IMR-90 (cell line): ENCODE data around the gene ZNRD2. TPM values are rescaled to one million over a fixed set of nuclear protein-coding genes. Genes with fewer than 3 reads are reported as not detected.

Experiments
- ATAC-seq: fragments of 200-7000 bp; cut with Tn5 transposase; 2 replicates; pipeline ENCODE4 v1.9.1; 2020; ENCODE audit warnings: low read depth, mild to moderate bottlenecking, moderate library complexity
- BruUV-seq: library from RNA; stranded (reverse); fragments of 400-500 nt; replicated peaks from 2 replicates; lab custom pipeline; 2021; lab: Mats Ljungman, UMichigan
- CTCF ChIA-PET: fragments of 300-600 bp; formaldehyde crosslinking; extraction: SDS; loops from one replicate; lab custom pipeline; 2021; ENCODE audit warnings: antibody characterized with exemption; lab: Yijun Ruan, JAX
- POLR2A ChIA-PET: fragments of 300-600 bp; sonication (Branson Sonifier 250); formaldehyde crosslinking; loops from one replicate; lab custom pipeline; 2022; ENCODE audit warnings: antibody characterized with exemption; ENCODE audit not compliant: unreplicated experiment; lab: Charles Lee
- DNase-seq: peaks from one replicate; pipeline ENCODE4 v3.0.0; 2013
- H2AFZ ChIP-seq: replicated peaks from 2 replicates; pipeline ENCODE3; 2013; ENCODE audit warnings: low read length, mild to moderate bottlenecking; ENCODE audit not compliant: poor library complexity
- H2AK5ac ChIP-seq: 2 replicates; pipeline ENCODE4 v1.6.1; 2013; ENCODE audit warnings: low read depth, low read length, inconsistent platforms
- H2AK9ac ChIP-seq: replicated peaks from 2 replicates; pipeline ENCODE3; 2013; ENCODE audit warnings: mild to moderate bottlenecking, low read depth, low read length, moderate library complexity; ENCODE audit not compliant: poor library complexity
- H2BK120ac ChIP-seq: 2 replicates; pipeline ENCODE4 v1.6.1; 2013; ENCODE audit warnings: low read depth, low read length, inconsistent platforms
- H2BK15ac ChIP-seq: 3 replicates; pipeline ENCODE4 v1.6.1; 2013; ENCODE audit warnings: low read depth, low read length, inconsistent platforms
- H2BK20ac ChIP-seq: 2 replicates; pipeline ENCODE4 v1.6.1; 2013; ENCODE audit warnings: low read depth, mild to moderate bottlenecking, inconsistent platforms, low read length, moderate library complexity
- H2BK5ac ChIP-seq: 2 replicates; pipeline ENCODE4 v1.6.1; 2013; ENCODE audit warnings: mild to moderate bottlenecking, low read depth, low read length, inconsistent platforms; ENCODE audit not compliant: poor library complexity, severe bottlenecking
- H3K14ac ChIP-seq: replicated peaks from 2 replicates; pipeline ENCODE4 v1.6.1; 2013; ENCODE audit warnings: low read depth, low read length, inconsistent platforms
- H3K18ac ChIP-seq: 2 replicates; pipeline ENCODE4 v1.6.1; 2013; ENCODE audit warnings: low read depth, low read length, control low read depth
- H3K23ac ChIP-seq: 2 replicates; pipeline ENCODE4 v1.6.1; 2013; ENCODE audit warnings: low read depth, low read length, inconsistent platforms
- H3K27ac ChIP-seq: 2 replicates; pipeline ENCODE4 v1.5.1; 2013; ENCODE audit warnings: mild to moderate bottlenecking, control low read depth, low read length; ENCODE audit not compliant: insufficient read depth
- H3K27me3 ChIP-seq: 2 replicates; pipeline ENCODE4 v1.6.1; 2013; ENCODE audit warnings: low read length; ENCODE audit not compliant: control insufficient read depth, insufficient read depth
- H3K36me3 ChIP-seq: 2 replicates; pipeline ENCODE4 v1.6.1; 2013; ENCODE audit warnings: low read length, mixed read lengths; ENCODE audit not compliant: control insufficient read depth, insufficient read depth
- H3K4ac ChIP-seq: 2 replicates; pipeline ENCODE4 v1.6.1; 2013; ENCODE audit warnings: low read depth, low read length, inconsistent platforms
- H3K4me1 ChIP-seq: 2 replicates; pipeline ENCODE4 v1.6.1; 2013; ENCODE audit warnings: low read length, mixed read lengths; ENCODE audit not compliant: control insufficient read depth, insufficient read depth
- H3K4me2 ChIP-seq: 2 replicates; pipeline ENCODE4 v1.6.1; 2013; ENCODE audit warnings: low read depth, mild to moderate bottlenecking, control low read depth, low read length, moderate library complexity
- H3K4me3 ChIP-seq: 2 replicates; pipeline ENCODE4 v1.5.1; 2013; ENCODE audit warnings: low read depth, mild to moderate bottlenecking, control low read depth, low read length, moderate library complexity; ENCODE audit not compliant: insufficient read depth
- H3K56ac ChIP-seq: 2 replicates; pipeline ENCODE4 v1.6.1; 2013; ENCODE audit warnings: low read length, inconsistent platforms; ENCODE audit not compliant: insufficient read depth; ENCODE audit errors: extremely low read depth
- H3K79me1 ChIP-seq, 2 experiments: 2 replicates each; pipeline ENCODE4 v1.6.1; 2013; ENCODE audit warnings: low read length in 2 of 2, inconsistent platforms in 1 of 2, low read depth in 1 of 2
- H3K9ac ChIP-seq: 2 replicates; pipeline ENCODE4 v1.6.1; 2013; ENCODE audit warnings: low read depth, low read length, control low read depth
- H3K9me1 ChIP-seq: 2 replicates; pipeline ENCODE4 v1.6.1; 2013; ENCODE audit warnings: low read length, inconsistent platforms; ENCODE audit not compliant: insufficient read depth
- H3K9me3 ChIP-seq: 2 replicates; pipeline ENCODE4 v1.6.1; 2013; ENCODE audit warnings: low read length; ENCODE audit not compliant: control insufficient read depth, insufficient read depth
- H4K20me1 ChIP-seq: 2 replicates; pipeline ENCODE4 v1.6.1; 2013; ENCODE audit warnings: low read length, inconsistent platforms; ENCODE audit not compliant: insufficient read depth
- H4K5ac ChIP-seq: 2 replicates; pipeline ENCODE4 v1.6.1; 2013; ENCODE audit warnings: mild to moderate bottlenecking, low read depth, low read length, control low read depth
- H4K8ac ChIP-seq, 2 experiments: 2 replicates each; pipeline ENCODE4 v1.6.1; 2013; ENCODE audit warnings: low read depth in 2 of 2, low read length in 2 of 2, control low read depth in 1 of 2, inconsistent platforms in 1 of 2
- H4K91ac ChIP-seq: 2 replicates; pipeline ENCODE4 v1.6.1; 2013; ENCODE audit warnings: low read depth, low read length, inconsistent platforms; ENCODE audit not compliant: insufficient read depth
- BHLHE40 ChIP-seq: fragments of 150-350 bp; IDR thresholded peaks from 2 replicates; pipeline ENCODE4 v1.6.1; 2016; ENCODE audit warnings: mild to moderate bottlenecking, low read depth, low read length
- CEBPB ChIP-seq: IDR thresholded peaks from 2 replicates; pipeline ENCODE4 v1.6.1; 2012; ENCODE audit warnings: low read depth, low read length, improper control_type of control experiment
- CHD1 ChIP-seq: IDR thresholded peaks from 2 replicates; pipeline ENCODE4 v1.6.1; 2012; ENCODE audit warnings: low read depth, low read length, improper control_type of control experiment
- ELK1 ChIP-seq: fragments of 150-350 bp; IDR thresholded peaks from 2 replicates; pipeline ENCODE4 v1.6.1; 2016; ENCODE audit warnings: low read depth, mild to moderate bottlenecking, low read length, moderate library complexity, borderline replicate concordance
- FOS ChIP-seq: fragments of 150-350 bp; IDR thresholded peaks from 2 replicates; pipeline ENCODE4 v1.6.1; 2016; ENCODE audit warnings: low read depth, low read length
- MAFK ChIP-seq: IDR thresholded peaks from 2 replicates; pipeline ENCODE4 v1.6.1; 2012; ENCODE audit warnings: low read depth, low read length, improper control_type of control experiment
- MAZ ChIP-seq: IDR thresholded peaks from 2 replicates; pipeline ENCODE4 v1.6.1; 2012; ENCODE audit warnings: low read depth, mild to moderate bottlenecking, low read length, improper control_type of control experiment, moderate library complexity, borderline replicate concordance
- MXI1 ChIP-seq: IDR thresholded peaks from 2 replicates; pipeline ENCODE4 v1.6.1; 2012; ENCODE audit warnings: low read depth, mild to moderate bottlenecking, low read length, moderate library complexity, borderline replicate concordance
- NFE2L2 ChIP-seq: fragments of 150-350 bp; IDR thresholded peaks from 2 replicates; pipeline ENCODE4 v1.6.1; 2016; ENCODE audit warnings: low read depth, mild to moderate bottlenecking, low read length
- POLR2A ChIP-seq: IDR thresholded peaks from 2 replicates; pipeline ENCODE4 v1.6.1; 2012; ENCODE audit warnings: mild to moderate bottlenecking, low read depth, low read length
- RAD21 ChIP-seq: IDR thresholded peaks from 2 replicates; pipeline ENCODE4 v1.6.1; 2012; ENCODE audit warnings: low read length, improper control_type of control experiment
- RCOR1 ChIP-seq: IDR thresholded peaks from 2 replicates; pipeline ENCODE4 v1.6.1; 2012; ENCODE audit warnings: mild to moderate bottlenecking, low read length, improper control_type of control experiment; ENCODE audit not compliant: insufficient replicate concordance
- RFX5 ChIP-seq: IDR thresholded peaks from 2 replicates; pipeline ENCODE4 v1.8.0; 2012; ENCODE audit warnings: low read depth, mild to moderate bottlenecking, low read length, moderate library complexity
- SMC3 ChIP-seq: fragments of 150-350 bp; IDR thresholded peaks from 2 replicates; pipeline ENCODE4 v1.6.1; 2016; ENCODE audit warnings: low read depth, mild to moderate bottlenecking, antibody characterized with exemption, low read length, moderate library complexity
- USF2 ChIP-seq: fragments of 150-350 bp; IDR thresholded peaks from 2 replicates; pipeline ENCODE4 v1.6.1; 2017; ENCODE audit warnings: mild to moderate bottlenecking, antibody characterized with exemption, low read length, low read depth
- WGBS, 2 experiments: methylation state at CpG; one replicate each; pipeline versions ENCODE4 v1.1.5 to v1.1.7; 2013; ENCODE audit warnings: missing lambda C conversion rate in 2 of 2; ENCODE audit not compliant: insufficient read length in 1 of 2; ENCODE audit errors: extremely low coverage in 2 of 2; 5-methylcytosine and 5-hydroxymethylcytosine counted together
- dilution Hi-C: fragments of 300-500 bp; cut with HindIII; formaldehyde crosslinking; loops from one replicate; pipeline ENCODE4 v1.14.3; 2018; ENCODE audit warnings: low sequenced_read_pairs; ENCODE audit not compliant: unreplicated experiment
- in situ Hi-C: fragments of 300-500 bp; cut with MboI; formaldehyde crosslinking; loops from 3 replicates; pipeline ENCODE4 v1.14.3; 2019; ENCODE audit warnings: low sequenced_read_pairs, inconsistent platforms, mixed read lengths
- intact Hi-C: fragments of 100-400 bp; cut with micrococcal nuclease; formaldehyde crosslinking; loops from 2 replicates; pipeline ENCODE4 v1.10.0; 2022
- polyA plus RNA-seq, 3 experiments: library from polyadenylated mRNA; depleted of rRNA; stranded (reverse); fragments of >200 nt; gene quantifications; 2 replicates each; pipeline ENCODE4 v1.2.3, GENCODE V29; 2012; ENCODE audit warnings: low replicate concordance in 1 of 3
- total RNA-seq: library from RNA; depleted of rRNA; stranded (reverse); fragments of >200 nt; gene quantifications from 2 replicates; pipeline ENCODE4 v1.2.3, GENCODE V29; 2012
- TF ChIP-seq, protein P1 (sequence below): conservative IDR thresholded peaks from 2 replicates; pipeline ENCODE4 v1.5.1; 2012; ENCODE audit warnings: mild to moderate bottlenecking, low read depth, low read length, improper control_type of control experiment

The ZNRD2 gene
- total and polyA plus RNA-seq, 2 of the 4 experiments (the other 2 are of a cell fraction): 75.6 to 90.3 TPM

DNA sequence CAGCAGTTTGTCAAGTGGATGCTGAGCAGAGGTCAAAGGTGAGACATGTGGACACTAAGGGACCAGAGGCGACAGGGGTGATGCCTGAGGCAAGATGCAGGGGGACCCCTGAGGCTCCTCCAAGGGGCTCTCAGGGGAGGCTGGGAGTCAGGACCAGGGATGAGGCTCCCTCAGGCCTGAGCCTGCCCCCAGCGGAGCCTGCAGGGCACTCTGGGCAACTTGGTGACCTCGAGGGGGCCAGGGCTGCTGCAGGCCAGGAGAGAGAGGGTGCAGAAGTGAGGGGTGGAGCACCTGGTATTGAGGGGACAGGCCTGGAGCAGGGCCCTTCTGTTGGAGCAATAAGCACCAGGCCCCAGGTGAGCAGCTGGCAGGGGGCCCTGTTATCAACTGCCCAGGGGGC, 11.7 kb downstream of the ZNRD2 start:
- WGBS, 2 experiments: 90% methylated on average over 2 of the region's 3 CpGs; no CpG with 5 or more reads in 1 of the 2 experiments
- Histone ChIP-seq H2BK20ac (no peak overlapping the region), H3K9ac (no peak overlapping the region), H2BK120ac (no peak overlapping the region), H3K27ac (no peak overlapping the region), H3K4ac (no peak overlapping the region), H2AK9ac (peak overlapping the region; percentile 42), H2AFZ (no peak overlapping the region), H3K56ac (no peak overlapping the region), H3K23ac (no peak overlapping the region), H2BK5ac (no peak overlapping the region), H3K4me2 (no peak overlapping the region), H3K9me1 (no peaks in the 10 kb centered on the region; the same call in 1 of the 2 replicates), H4K91ac (no peak overlapping the region), H3K27me3 (no peaks in the 10 kb centered on the region), H4K8ac (no peak overlapping the region), H3K4me1 (peaks cover 11% of the 10 kb centered on the region), H3K79me1 (peaks cover 6 to 32% of the 10 kb centered on the region in 2 experiments; a peak in 3 of 4 replicates), H3K18ac (no peak overlapping the region), H3K36me3 (peaks cover 46% of the 10 kb centered on the region), H4K5ac (no peak overlapping the region), H2AK5ac (no peak overlapping the region), H3K9me3 (no peaks in the 10 kb centered on the region), H2BK15ac (no peak overlapping the region), H3K14ac (no peak overlapping the region), H4K20me1 (peaks cover 11% of the 10 kb centered on the region), H3K4me3 (no peak overlapping the region)
- ATAC-seq: no peak
- no peak for TF ChIP-seq RAD21
- TF ChIP-seq FOS: no peak
- TF ChIP-seq MAZ: no peak
- no peak for TF ChIP-seq POLR2A
- TF ChIP-seq RFX5: no peak
- TF ChIP-seq BHLHE40: no peak
- no peak for TF ChIP-seq MXI1
- no peak for TF ChIP-seq MAFK
- TF ChIP-seq CHD1: no peak
- TF ChIP-seq SMC3: no peak
- TF ChIP-seq, protein P1, sequence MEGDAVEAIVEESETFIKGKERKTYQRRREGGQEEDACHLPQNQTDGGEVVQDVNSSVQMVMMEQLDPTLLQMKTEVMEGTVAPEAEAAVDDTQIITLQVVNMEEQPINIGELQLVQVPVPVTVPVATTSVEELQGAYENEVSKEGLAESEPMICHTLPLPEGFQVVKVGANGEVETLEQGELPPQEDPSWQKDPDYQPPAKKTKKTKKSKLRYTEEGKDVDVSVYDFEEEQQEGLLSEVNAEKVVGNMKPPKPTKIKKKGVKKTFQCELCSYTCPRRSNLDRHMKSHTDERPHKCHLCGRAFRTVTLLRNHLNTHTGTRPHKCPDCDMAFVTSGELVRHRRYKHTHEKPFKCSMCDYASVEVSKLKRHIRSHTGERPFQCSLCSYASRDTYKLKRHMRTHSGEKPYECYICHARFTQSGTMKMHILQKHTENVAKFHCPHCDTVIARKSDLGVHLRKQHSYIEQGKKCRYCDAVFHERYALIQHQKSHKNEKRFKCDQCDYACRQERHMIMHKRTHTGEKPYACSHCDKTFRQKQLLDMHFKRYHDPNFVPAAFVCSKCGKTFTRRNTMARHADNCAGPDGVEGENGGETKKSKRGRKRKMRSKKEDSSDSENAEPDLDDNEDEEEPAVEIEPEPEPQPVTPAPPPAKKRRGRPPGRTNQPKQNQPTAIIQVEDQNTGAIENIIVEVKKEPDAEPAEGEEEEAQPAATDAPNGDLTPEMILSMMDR: no peak
- no peak for TF ChIP-seq RCOR1
- no peak for TF ChIP-seq CEBPB
- no peak for TF ChIP-seq NFE2L2
- no peak for TF ChIP-seq ELK1
- TF ChIP-seq USF2: no peak
- CTCF ChIA-PET: no interaction called here
- in situ Hi-C loops (no loop called here), dilution Hi-C loops (no loop called here), intact Hi-C loops (no loop called here)
- BruUV-seq: no TSS peak
- no peak for DNase-seq
- POLR2A ChIA-PET: no interaction called here
